Fibroblast of skin of left biceps (primary cell): Measurements from ENCODE around the gene HAUS7.

Experiments used
- DNase-seq, 2 experiments: peaks; one replicate each; pipeline ENCODE4 v3.0.0-alpha.2; 2013; ENCODE audit warnings: low read depth in 2 of 2

Gene HAUS7

GRCh38 chrX:153439977-153440376, 30.4 kb downstream of the HAUS7 start:
- DNase-seq, result no peak

GRCh38 chrX:153438532-153438931, 31.8 kb downstream of the HAUS7 start:
- no peak for DNase-seq

- DNase-seq, result no peak
These were observed 34.5 kb downstream of the HAUS7 start for GRCh38 chrX:153435845-153436244.

- no peak for DNase-seq
These were observed 35.6 kb downstream of the HAUS7 start for GRCh38 chrX:153434801-153435200.

- no peak for DNase-seq
These were observed 36.5 kb downstream of the HAUS7 start for GRCh38 chrX:153433781-153434285.

- no peak for DNase-seq
These were observed 37.2 kb downstream of the HAUS7 start for GRCh38 chrX:153433161-153433680.

- no peak for DNase-seq
These were observed 39.6 kb downstream of the HAUS7 start for GRCh38 chrX:153430796-153431195.

GRCh38 chrX:153426204-153426603, 44.2 kb downstream of the HAUS7 start:
- DNase-seq, result no peak

GRCh38 chrX:153423652-153424051, 46.7 kb downstream of the HAUS7 start:
- DNase-seq, result no peak

- no peak for DNase-seq
These were observed 48.5 kb downstream of the HAUS7 start for GRCh38 chrX:153421856-153422255.

- DNase-seq, result no peak
These were observed 49.4 kb downstream of the HAUS7 start for GRCh38 chrX:153420851-153421599.

- no peak for DNase-seq
These were observed 52.7 kb downstream of the HAUS7 start for GRCh38 chrX:153417637-153418036.

- DNase-seq, result no peak
These were observed 53.5 kb downstream of the HAUS7 start for GRCh38 chrX:153416781-153417450.

- no peak for DNase-seq
These were observed 55.4 kb downstream of the HAUS7 start for GRCh38 chrX:153414856-153415510.

- DNase-seq, result no peak
These were observed 56.6 kb downstream of the HAUS7 start for GRCh38 chrX:153413731-153414130.

- no peak for DNase-seq
These were observed 57.3 kb downstream of the HAUS7 start for GRCh38 chrX:153412746-153413720.

GRCh38 chrX:153411988-153412574, 58.3 kb downstream of the HAUS7 start:
- DNase-seq, result no peak

GRCh38 chrX:153411255-153411987, 59.0 kb downstream of the HAUS7 start, which contains the start of gene ZFP92:
Gene ZFP92 (plus strand): TSS chrX:153411472. CDS start chrX:153418323, 6,851 bp downstream.
- no peak for DNase-seq

- DNase-seq, result no peak
These were observed 59.5 kb downstream of the HAUS7 start for GRCh38 chrX:153410888-153411254.

- no peak for DNase-seq
These were observed 60.0 kb downstream of the HAUS7 start for GRCh38 chrX:153410373-153410772.
